Breast epithelium (tissue), 4 donors: Measurements from ENCODE around the gene ST6GALNAC4. TPM values are rescaled to one million over a fixed set of nuclear protein-coding genes. Genes with fewer than 3 reads are reported as not detected.

Experiments
- DNase-seq, 2 donors: peaks; one replicate each; pipeline ENCODE4 v3.0.0-alpha.2; 2019; ENCODE audit warnings: low spot score in 2 of 2
- H3K27ac ChIP-seq, 2 donors: fragments of 200-600 bp; sonication (generic) in 1 of 2; one replicate each; pipeline ENCODE4 v1.5.1; 2016 to 2019; ENCODE audit warnings: mild to moderate bottlenecking in 1 of 2
- H3K27me3 ChIP-seq, 2 donors: fragments of 200-600 bp; sonication (generic) in 1 of 2; one replicate each; pipeline versions ENCODE4 v1.5.1 to v1.6.0; 2017 to 2019; ENCODE audit warnings: control low read depth in 1 of 2, mild to moderate bottlenecking in 1 of 2
- H3K36me3 ChIP-seq: fragments of 200-600 bp; one replicate; pipeline ENCODE4 v1.5.1; 2019
- H3K4me1 ChIP-seq, 2 donors: fragments of 200-600 bp; sonication (generic); one replicate each; pipeline ENCODE4 v1.5.1; 2016 to 2019; ENCODE audit warnings: control low read depth in 1 of 2
- H3K4me3 ChIP-seq, 3 donors: fragments of 200-600 bp; sonication (generic); 1 replicate in 2 of 3; 2 replicates in 1 of 3; pipeline ENCODE4 v1.5.1; 2016 to 2019; ENCODE audit warnings: mild to moderate bottlenecking in 3 of 3, moderate library complexity in 2 of 3
- H3K9me3 ChIP-seq, 2 donors: fragments of 200-600 bp; sonication (generic) in 1 of 2; one replicate each; pipeline ENCODE4 v1.5.1; 2016 to 2019; ENCODE audit warnings: control low read depth in 1 of 2
- POLR2A ChIP-seq: fragments of 450-650 bp; IDR thresholded peaks from one replicate; pipeline ENCODE4 v1.6.1; 2016; ENCODE audit warnings: antibody characterized with exemption, mild to moderate bottlenecking, moderate library complexity
- POLR2AphosphoS5 ChIP-seq, 3 donors: sonication (generic); formaldehyde crosslinking; IDR thresholded peaks; one replicate each; pipeline ENCODE4 v1.6.1; 2017; ENCODE audit warnings: antibody characterized with exemption in 3 of 3
- intact Hi-C: fragments of 100-400 bp; cut with DNase I; formaldehyde crosslinking; loops from one replicate; pipeline ENCODE4 v1.15.1; 2023; ENCODE audit warnings: low total_unique reads
- total RNA-seq, 3 donors: library from RNA; depleted of rRNA; stranded (reverse); fragments of >200 nt; gene quantifications; one replicate each; pipeline ENCODE4 v1.1.0, GENCODE V29; 2016
- TF ChIP-seq, protein P1 (sequence below), 3 donors: fragments of 450-650 bp; IDR thresholded peaks; one replicate each; pipeline ENCODE4 v1.5.1; 2016 to 2017; ENCODE audit warnings: antibody characterized with exemption in 3 of 3, mild to moderate bottlenecking in 3 of 3, moderate library complexity in 3 of 3

ST6GALNAC4 gene
- total RNA-seq, 3 donors from 2014 or later: 17.6 to 44.6 (median 24.0) TPM

- TF ChIP-seq POLR2A (no peak), POLR2AphosphoS5 (IDR thresholded peaks at IDR 0.05) (peak in 1 of 3 donors; percentile 60)
- TF ChIP-seq, protein P1, sequence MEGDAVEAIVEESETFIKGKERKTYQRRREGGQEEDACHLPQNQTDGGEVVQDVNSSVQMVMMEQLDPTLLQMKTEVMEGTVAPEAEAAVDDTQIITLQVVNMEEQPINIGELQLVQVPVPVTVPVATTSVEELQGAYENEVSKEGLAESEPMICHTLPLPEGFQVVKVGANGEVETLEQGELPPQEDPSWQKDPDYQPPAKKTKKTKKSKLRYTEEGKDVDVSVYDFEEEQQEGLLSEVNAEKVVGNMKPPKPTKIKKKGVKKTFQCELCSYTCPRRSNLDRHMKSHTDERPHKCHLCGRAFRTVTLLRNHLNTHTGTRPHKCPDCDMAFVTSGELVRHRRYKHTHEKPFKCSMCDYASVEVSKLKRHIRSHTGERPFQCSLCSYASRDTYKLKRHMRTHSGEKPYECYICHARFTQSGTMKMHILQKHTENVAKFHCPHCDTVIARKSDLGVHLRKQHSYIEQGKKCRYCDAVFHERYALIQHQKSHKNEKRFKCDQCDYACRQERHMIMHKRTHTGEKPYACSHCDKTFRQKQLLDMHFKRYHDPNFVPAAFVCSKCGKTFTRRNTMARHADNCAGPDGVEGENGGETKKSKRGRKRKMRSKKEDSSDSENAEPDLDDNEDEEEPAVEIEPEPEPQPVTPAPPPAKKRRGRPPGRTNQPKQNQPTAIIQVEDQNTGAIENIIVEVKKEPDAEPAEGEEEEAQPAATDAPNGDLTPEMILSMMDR (IDR thresholded peaks at IDR 0.05): peak; percentile 87 to 95 (median 92)
- intact Hi-C loops: loop anchor here (2.0 to 5.0 kb wide), 2 partner anchors 62 to 95 kb away; no protein-coding TSS in a partner anchor
- H3K27ac ChIP-seq: peak overlapping the region; percentile 43 to 69
- H3K4me3 ChIP-seq: no peak overlapping the region
- no peaks in the 10 kb centered on the region for H3K27me3 ChIP-seq
- H3K36me3 ChIP-seq: no peaks in the 10 kb centered on the region
- no peak for DNase-seq
- H3K4me1 ChIP-seq: peaks cover 10 to 15% of the 10 kb centered on the region in 2 donors
- H3K9me3 ChIP-seq: no peaks in the 10 kb centered on the region
Measured at GRCh38 chr9:127942216-127943010, 25.6 kb upstream of the ST6GALNAC4 start.

GRCh38 chr9:127941961-127942215, 25.0 kb upstream of the ST6GALNAC4 start:
- Histone ChIP-seq H3K27ac (peak overlapping the region; percentile 11 to 69), H3K36me3 (no peaks in the 10 kb centered on the region), H3K4me1 (peaks cover 13 to 17% of the 10 kb centered on the region in 2 donors), H3K9me3 (no peaks in the 10 kb centered on the region), H3K4me3 (no peak overlapping the region), H3K27me3 (no peaks in the 10 kb centered on the region)
- intact Hi-C loops: loop anchor here (2.0 to 5.0 kb wide), 2 partner anchors 61 to 95 kb away; no protein-coding TSS in a partner anchor
- TF ChIP-seq, protein P1 (IDR thresholded peaks at IDR 0.05): no peak
- TF ChIP-seq POLR2AphosphoS5 (IDR thresholded peaks at IDR 0.05) (no peak), POLR2A (no peak)
- DNase-seq: no peak

GRCh38 chr9:127941062-127941960, 24.5 kb upstream of the ST6GALNAC4 start:
- H3K27me3 ChIP-seq: no peaks in the 10 kb centered on the region
- TF ChIP-seq, protein P1 (IDR thresholded peaks at IDR 0.05): no peak
- TF ChIP-seq POLR2AphosphoS5 (IDR thresholded peaks at IDR 0.05) (no peak), POLR2A (no peak)
- H3K4me1 ChIP-seq: peaks cover 19 to 22% of the 10 kb centered on the region in 2 donors
- no peaks in the 10 kb centered on the region for H3K36me3 ChIP-seq
- H3K4me3 ChIP-seq: no peak overlapping the region
- no peak for DNase-seq
- intact Hi-C loops: loop anchor here (5.0 kb wide), 1 partner anchor 96 kb away; no protein-coding TSS in a partner anchor
- peak overlapping the region; percentile 11 to 69 for H3K27ac ChIP-seq
- H3K9me3 ChIP-seq: no peaks in the 10 kb centered on the region

GRCh38 chr9:127940593-127940992, 23.8 kb upstream of the ST6GALNAC4 start:
- Histone ChIP-seq H3K4me3 (no peak overlapping the region), H3K9me3 (no peaks in the 10 kb centered on the region), H3K27ac (peak overlapping the region in 1 of 2 donors; percentile 13), H3K36me3 (no peaks in the 10 kb centered on the region), H3K27me3 (no peaks in the 10 kb centered on the region), H3K4me1 (peaks cover 23 to 25% of the 10 kb centered on the region in 2 donors)
- DNase-seq: no peak
- TF ChIP-seq, protein P1 (IDR thresholded peaks at IDR 0.05): no peak
- no peak for TF ChIP-seq POLR2AphosphoS5 (IDR thresholded peaks at IDR 0.05)
- TF ChIP-seq POLR2A: no peak
- intact Hi-C loops: loop anchor here (5.0 kb wide), 1 partner anchor 97 kb away; no protein-coding TSS in a partner anchor
